OCI-LY1 (cell line): ENCODE results near the gene SPANXN3.

Source experiments
- EZH2 ChIP-seq: fragments of 200-600 bp; sonication (generic), shearing (Covaris generic); IDR thresholded peaks from 2 replicates; pipeline ENCODE4 v1.8.0; 2017; ENCODE audit warnings: borderline replicate concordance, mixed run types, mild to moderate bottlenecking, antibody characterized with exemption, low read length, moderate library complexity, mixed read lengths
- TF ChIP-seq, protein P1 (sequence below): fragments of 200-600 bp; sonication (generic), shearing (Covaris generic); IDR thresholded peaks from 2 replicates; pipeline ENCODE4 v1.5.1; 2017; ENCODE audit warnings: mild to moderate bottlenecking, antibody characterized with exemption, low read length, moderate library complexity, mixed read lengths

- TF ChIP-seq, protein P1, sequence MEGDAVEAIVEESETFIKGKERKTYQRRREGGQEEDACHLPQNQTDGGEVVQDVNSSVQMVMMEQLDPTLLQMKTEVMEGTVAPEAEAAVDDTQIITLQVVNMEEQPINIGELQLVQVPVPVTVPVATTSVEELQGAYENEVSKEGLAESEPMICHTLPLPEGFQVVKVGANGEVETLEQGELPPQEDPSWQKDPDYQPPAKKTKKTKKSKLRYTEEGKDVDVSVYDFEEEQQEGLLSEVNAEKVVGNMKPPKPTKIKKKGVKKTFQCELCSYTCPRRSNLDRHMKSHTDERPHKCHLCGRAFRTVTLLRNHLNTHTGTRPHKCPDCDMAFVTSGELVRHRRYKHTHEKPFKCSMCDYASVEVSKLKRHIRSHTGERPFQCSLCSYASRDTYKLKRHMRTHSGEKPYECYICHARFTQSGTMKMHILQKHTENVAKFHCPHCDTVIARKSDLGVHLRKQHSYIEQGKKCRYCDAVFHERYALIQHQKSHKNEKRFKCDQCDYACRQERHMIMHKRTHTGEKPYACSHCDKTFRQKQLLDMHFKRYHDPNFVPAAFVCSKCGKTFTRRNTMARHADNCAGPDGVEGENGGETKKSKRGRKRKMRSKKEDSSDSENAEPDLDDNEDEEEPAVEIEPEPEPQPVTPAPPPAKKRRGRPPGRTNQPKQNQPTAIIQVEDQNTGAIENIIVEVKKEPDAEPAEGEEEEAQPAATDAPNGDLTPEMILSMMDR = no peak
- TF ChIP-seq EZH2 = no peak
Measured at GRCh38 chrX:143461606-143462005, 55.7 kb downstream of the SPANXN3 start.
